ENCODE measurements around the gene TMEM51.

DNA sequence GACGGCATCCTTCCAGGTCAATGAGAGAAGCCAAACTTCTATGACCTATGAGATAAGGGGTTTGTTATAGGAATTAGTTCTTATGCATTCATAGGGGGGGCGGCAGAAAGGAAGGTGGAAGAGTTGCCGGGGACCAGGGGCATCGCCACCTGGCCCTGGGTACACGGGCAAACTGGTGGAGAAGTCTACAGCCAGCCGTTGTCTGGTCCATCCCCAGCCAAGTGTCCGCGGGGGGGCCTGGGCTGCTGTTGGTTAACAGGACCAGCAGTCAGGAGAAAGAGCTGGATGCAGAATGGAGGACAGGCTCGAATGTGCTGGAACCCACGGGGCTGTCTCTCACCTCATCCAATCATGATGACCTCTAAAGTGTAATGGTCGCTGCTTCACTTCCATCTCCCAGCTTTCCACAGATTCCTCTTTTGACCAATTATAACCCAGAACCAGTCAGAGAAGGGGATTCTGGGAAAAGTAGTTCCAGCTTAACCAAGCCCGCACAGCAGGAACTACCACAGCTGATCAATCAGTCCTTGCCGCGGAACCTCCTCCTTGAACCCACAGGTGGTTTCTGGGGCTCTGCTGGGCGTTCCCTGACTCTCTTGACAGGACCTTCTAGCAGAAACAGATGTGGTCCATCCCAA is 17.8 kb downstream of the TMEM51 start:
- TF ChIP-seq, protein P1, sequence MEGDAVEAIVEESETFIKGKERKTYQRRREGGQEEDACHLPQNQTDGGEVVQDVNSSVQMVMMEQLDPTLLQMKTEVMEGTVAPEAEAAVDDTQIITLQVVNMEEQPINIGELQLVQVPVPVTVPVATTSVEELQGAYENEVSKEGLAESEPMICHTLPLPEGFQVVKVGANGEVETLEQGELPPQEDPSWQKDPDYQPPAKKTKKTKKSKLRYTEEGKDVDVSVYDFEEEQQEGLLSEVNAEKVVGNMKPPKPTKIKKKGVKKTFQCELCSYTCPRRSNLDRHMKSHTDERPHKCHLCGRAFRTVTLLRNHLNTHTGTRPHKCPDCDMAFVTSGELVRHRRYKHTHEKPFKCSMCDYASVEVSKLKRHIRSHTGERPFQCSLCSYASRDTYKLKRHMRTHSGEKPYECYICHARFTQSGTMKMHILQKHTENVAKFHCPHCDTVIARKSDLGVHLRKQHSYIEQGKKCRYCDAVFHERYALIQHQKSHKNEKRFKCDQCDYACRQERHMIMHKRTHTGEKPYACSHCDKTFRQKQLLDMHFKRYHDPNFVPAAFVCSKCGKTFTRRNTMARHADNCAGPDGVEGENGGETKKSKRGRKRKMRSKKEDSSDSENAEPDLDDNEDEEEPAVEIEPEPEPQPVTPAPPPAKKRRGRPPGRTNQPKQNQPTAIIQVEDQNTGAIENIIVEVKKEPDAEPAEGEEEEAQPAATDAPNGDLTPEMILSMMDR (IDR thresholded peaks at IDR 0.05) = no peak
- TF ChIP-seq EP300 (IDR thresholded peaks at IDR 0.05) (no peak), POLR2A (IDR thresholded peaks at IDR 0.05) (no peak)
